Esophagus (tissue), 2 donors: Measurements from ENCODE around the gene ADA. TPM values are rescaled to one million over a fixed set of nuclear protein-coding genes. Genes with fewer than 3 reads are reported as not detected.
"Not testable (repeated sequence)": the region's sequence is repeated elsewhere in the genome, so short reads cannot be mapped to it uniquely, and the experiment has no call there.

Experiments
- H3K27ac ChIP-seq, 2 donors: one replicate each; pipeline ENCODE4 v1.5.1; 2013; ENCODE audit warnings: low read depth in 2 of 2, mild to moderate bottlenecking in 2 of 2, inconsistent platforms in 1 of 2, low read length in 1 of 2, moderate library complexity in 1 of 2
- H3K27me3 ChIP-seq, 2 donors: one replicate each; pipeline ENCODE4 v1.6.1; 2013; ENCODE audit warnings: low read length in 2 of 2, control low read depth in 1 of 2, mild to moderate bottlenecking in 1 of 2; ENCODE audit not compliant: insufficient read depth in 2 of 2, control insufficient read depth in 1 of 2
- H3K36me3 ChIP-seq, 2 donors: one replicate each; pipeline ENCODE4 v1.6.1; 2013; ENCODE audit warnings: low read length in 1 of 2; ENCODE audit not compliant: control insufficient read depth in 2 of 2, insufficient read depth in 2 of 2
- H3K4me1 ChIP-seq, 2 donors: one replicate each; pipeline ENCODE4 v1.6.1; 2013; ENCODE audit warnings: low read length in 1 of 2; ENCODE audit not compliant: control insufficient read depth in 2 of 2, insufficient read depth in 2 of 2
- H3K4me3 ChIP-seq, 2 donors: one replicate each; pipeline ENCODE4 v1.5.1; 2013; ENCODE audit warnings: low read length in 2 of 2, mild to moderate bottlenecking in 2 of 2, low read depth in 1 of 2, moderate library complexity in 1 of 2
- H3K9me3 ChIP-seq, 2 donors: one replicate each; pipeline ENCODE4 v1.6.1; 2013; ENCODE audit warnings: mild to moderate bottlenecking in 2 of 2, low read depth in 1 of 2, low read length in 1 of 2, moderate library complexity in 1 of 2; ENCODE audit not compliant: control insufficient read depth in 2 of 2, insufficient read depth in 1 of 2
- WGBS, 2 donors: extraction: QIAGEN DNeasy Blood & Tissue Kit; methylation state at CpG; one replicate each; pipeline ENCODE4 v1.1.7; 2013; 5-methylcytosine and 5-hydroxymethylcytosine counted together
- polyA plus RNA-seq, 2 donors: library from polyadenylated mRNA; stranded (reverse); fragments of 200-250 nt; gene quantifications; one replicate each; pipeline ENCODE4 v1.2.3, GENCODE V29; 2013
- donor health status: healthy with polysubstance abuse.
- donor health status: Bipolar disorder and iron deficiency.

ADA gene
- polyA plus RNA-seq, 2 donors, result 5.6 to 8.8 TPM

- Histone ChIP-seq H3K36me3 (no peaks in the 10 kb centered on the region), H3K4me1 (no peaks in the 10 kb centered on the region), H3K27ac (no peak overlapping the region), H3K4me3 (no peak overlapping the region), H3K27me3 (no peaks in the 10 kb centered on the region), H3K9me3 (no peaks in the 10 kb centered on the region)
- WGBS, 2 donors, result 70 to 73% methylated on average over 5 of the region's 5 CpGs
These were observed 9.1 kb upstream of the ADA start for GRCh38 chr20:44660581-44660980.

- Histone ChIP-seq H3K36me3 (no peaks in the 10 kb centered on the region), H3K4me1 (no peaks in the 10 kb centered on the region), H3K27ac (no peak overlapping the region), H3K4me3 (no peak overlapping the region), H3K27me3 (no peaks in the 10 kb centered on the region), H3K9me3 (no peaks in the 10 kb centered on the region)
- 91 to 96% methylated on average over 2 of the region's 2 CpGs for whole genome bisulfite sequencing, 2 donors
These were observed 8.4 kb upstream of the ADA start for GRCh38 chr20:44659931-44660330.

- H3K27me3 ChIP-seq, result no peaks in the 10 kb centered on the region
- H3K27ac ChIP-seq, result no peak overlapping the region
- no peaks in the 10 kb centered on the region for H3K9me3 ChIP-seq
- no peak overlapping the region for H3K4me3 ChIP-seq
- H3K36me3 ChIP-seq, result no peaks in the 10 kb centered on the region
- H3K4me1 ChIP-seq, result no peaks in the 10 kb centered on the region
These were observed 7.3 kb upstream of the ADA start for GRCh38 chr20:44658810-44659209.

GRCh38 chr20:44657875-44658274, 6.4 kb upstream of the ADA start:
- Histone ChIP-seq H3K27me3 (no peaks in the 10 kb centered on the region), H3K27ac (no peak overlapping the region), H3K36me3 (no peaks in the 10 kb centered on the region), H3K4me1 (no peaks in the 10 kb centered on the region), H3K9me3 (no peaks in the 10 kb centered on the region), H3K4me3 (no peak overlapping the region)
- WGBS, 2 donors, result 96 to 98% methylated on average over 2 of the region's 2 CpGs

- Histone ChIP-seq H3K4me3 (no peak overlapping the region), H3K36me3 (no peaks in the 10 kb centered on the region), H3K27ac (no peak overlapping the region), H3K4me1 (no peaks in the 10 kb centered on the region), H3K27me3 (no peaks in the 10 kb centered on the region), H3K9me3 (no peaks in the 10 kb centered on the region)
- WGBS, 2 donors, result 51 to 63% methylated on average over 3 of the region's 3 CpGs
These were observed 4.9 kb upstream of the ADA start for GRCh38 chr20:44656448-44656847.

GRCh38 chr20:44654210-44654609, 2.7 kb upstream of the ADA start:
- not testable (repeated sequence) for H3K4me1 ChIP-seq, H3K27me3 ChIP-seq, H3K9me3 ChIP-seq, H3K27ac ChIP-seq, H3K4me3 ChIP-seq, H3K36me3 ChIP-seq
- WGBS, 2 donors, result 94% methylated on average over 5 of the region's 5 CpGs

- no peak overlapping the region for H3K27ac ChIP-seq
- no peaks in the 10 kb centered on the region for H3K36me3 ChIP-seq
- WGBS, 2 donors, result 90 to 95% methylated on average over 2 of the region's 2 CpGs
- H3K4me1 ChIP-seq, result peaks cover 0 to 3% of the 10 kb centered on the region in 2 donors
- no peaks in the 10 kb centered on the region for H3K9me3 ChIP-seq
- H3K4me3 ChIP-seq, result no peak overlapping the region
- H3K27me3 ChIP-seq, result no peaks in the 10 kb centered on the region
These were observed 2.0 kb upstream of the ADA start for GRCh38 chr20:44653546-44653945.

- Histone ChIP-seq H3K9me3 (no peaks in the 10 kb centered on the region), H3K27me3 (no peaks in the 10 kb centered on the region), H3K36me3 (no peaks in the 10 kb centered on the region), H3K4me1 (peaks cover 0 to 3% of the 10 kb centered on the region in 2 donors), H3K27ac (peak overlapping the region; percentile 15 to 66), H3K4me3 (peak overlapping the region; percentile 70 to 75)
- 1% methylated on average over 22 to 33 of the region's 33 CpGs for WGBS, 2 donors
These were observed 140 bp downstream of the ADA start for GRCh38 chr20:44651434-44651683.

- WGBS, 2 donors, result 18 to 28% methylated on average over 24 of the region's 24 CpGs
- Histone ChIP-seq H3K4me1 (peaks cover 0 to 3% of the 10 kb centered on the region in 2 donors), H3K27ac (peak overlapping the region; percentile 14 to 15), H3K36me3 (no peaks in the 10 kb centered on the region), H3K9me3 (no peaks in the 10 kb centered on the region), H3K27me3 (no peaks in the 10 kb centered on the region), H3K4me3 (peak overlapping the region; percentile 70 to 75)
These were observed 597 bp downstream of the ADA start for GRCh38 chr20:44650771-44651433.

- H3K27ac ChIP-seq, result no peak overlapping the region
- no peak overlapping the region for H3K4me3 ChIP-seq
- H3K27me3 ChIP-seq, result no peaks in the 10 kb centered on the region
- H3K4me1 ChIP-seq, result peaks cover 0 to 3% of the 10 kb centered on the region in 2 donors
- H3K9me3 ChIP-seq, result no peaks in the 10 kb centered on the region
- WGBS, 2 donors, result 82 to 83% methylated on average over 6 of the region's 6 CpGs
- H3K36me3 ChIP-seq, result no peaks in the 10 kb centered on the region
These were observed 1.5 kb downstream of the ADA start for GRCh38 chr20:44649976-44650375.
